T-helper 1 cell treated with Interleukin-12 subunit alpha and Interleukin-12 subunit beta and Interleukin-4 antibody, amounts not matched to agents 30 ng/mL and 1 ng/mL, for 36 hours (primary cell): Measurements from ENCODE around the gene MCM7. TPM values are rescaled to one million over a fixed set of nuclear protein-coding genes. Genes with fewer than 3 reads are reported as not detected.

ENCODE experiments used
- intact Hi-C: fragments of 100-400 bp; cut with micrococcal nuclease; formaldehyde crosslinking; loops from one replicate; pipeline ENCODE4 v1.15.1; 2024
- total RNA-seq: library from RNA; stranded (reverse); gene quantifications from 2 replicates; pipeline ENCODE4 v1.2.3, GENCODE V29; 2022

MCM7 gene
- total RNA-seq, 1 donor from 2014 or later = 257 TPM

DNA sequence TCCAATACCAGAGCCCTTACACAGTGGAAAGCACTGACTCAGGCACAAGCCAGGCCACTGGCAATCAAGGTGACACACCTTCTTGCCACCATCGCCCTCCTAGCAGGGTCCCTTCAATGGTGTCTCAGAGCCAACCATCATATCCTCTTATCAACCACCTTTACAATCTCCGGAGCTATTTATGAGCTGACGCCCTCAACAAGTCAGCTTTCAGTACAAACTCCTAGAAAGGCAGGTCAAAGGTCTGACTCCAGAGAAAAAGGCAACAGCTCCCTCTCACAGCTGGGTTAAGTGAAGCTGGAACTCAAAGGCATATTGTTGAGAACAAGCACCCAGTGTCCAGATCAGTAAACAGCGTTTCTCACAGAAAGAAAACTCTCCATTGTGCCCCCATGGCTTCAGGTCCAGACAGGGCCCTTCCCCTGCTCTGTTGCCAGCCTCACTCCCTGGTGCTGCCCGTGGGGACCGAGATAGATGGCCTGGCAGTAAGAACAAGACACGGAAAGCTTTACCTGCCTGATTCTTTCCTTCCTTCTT lies 22.1 kb downstream of the MCM7 start:
- intact Hi-C loops = no loop called here

DNA sequence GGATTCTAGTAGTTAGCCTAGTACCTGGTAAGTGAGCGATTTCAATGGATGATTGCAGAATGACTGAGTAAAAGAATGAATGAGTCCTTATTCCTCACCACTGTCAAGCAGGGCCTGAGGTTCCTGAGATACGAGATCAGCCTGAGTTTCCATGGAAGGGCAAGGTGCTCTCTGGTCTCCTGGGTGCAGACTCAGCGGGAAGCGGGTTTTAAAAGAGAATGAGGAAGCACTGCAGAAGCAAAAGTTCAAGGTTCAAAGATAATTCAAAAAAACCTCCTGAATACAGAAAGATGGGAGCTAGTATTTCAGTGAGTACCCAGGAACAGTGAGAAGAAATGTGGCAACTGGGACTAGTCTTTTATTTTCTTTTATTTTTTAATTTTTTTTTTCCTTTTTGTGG lies 24.0 kb downstream of the MCM7 start:
- intact Hi-C loops = no loop called here

DNA sequence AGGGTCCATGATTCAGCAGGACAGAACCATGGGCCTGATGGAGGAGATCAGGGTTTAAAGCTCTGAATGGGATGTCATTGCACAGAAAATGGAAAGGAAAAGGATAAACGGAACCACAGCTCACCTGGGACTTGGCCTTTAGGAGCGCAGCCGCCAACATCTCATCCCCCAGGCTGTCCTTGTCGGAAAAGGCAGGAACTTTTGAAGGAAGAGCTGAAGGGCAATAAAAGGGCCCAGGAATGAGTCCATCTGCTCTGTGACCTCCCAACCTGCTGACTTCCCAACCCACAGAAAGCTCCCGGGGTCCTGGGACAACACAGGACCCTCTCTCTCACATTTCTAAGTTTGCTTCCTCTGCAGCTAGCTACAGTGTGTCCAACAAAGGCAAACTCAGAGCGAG lies 25.8 kb downstream of the MCM7 start:
- intact Hi-C loops = no loop called here

DNA sequence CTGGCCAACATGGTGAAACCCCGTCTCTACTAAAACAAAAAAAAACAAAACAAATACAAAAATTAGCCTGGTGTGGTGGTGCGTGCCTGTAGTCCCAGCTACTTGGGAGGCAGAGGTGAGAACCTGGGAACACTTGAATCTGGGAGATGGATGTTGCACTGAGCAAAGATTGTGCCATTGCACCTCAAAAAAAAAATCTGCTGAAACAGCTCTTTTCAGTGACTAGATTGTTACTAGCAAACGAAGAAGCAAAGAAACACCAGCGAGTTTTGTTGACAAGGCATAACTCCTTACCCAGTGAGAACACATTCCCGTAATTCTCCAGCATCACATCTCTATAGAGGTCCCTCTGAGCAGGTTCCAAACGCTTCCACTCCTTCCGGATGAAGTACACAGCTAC lies 26.4 kb downstream of the MCM7 start:
- intact Hi-C loops = no loop called here

DNA sequence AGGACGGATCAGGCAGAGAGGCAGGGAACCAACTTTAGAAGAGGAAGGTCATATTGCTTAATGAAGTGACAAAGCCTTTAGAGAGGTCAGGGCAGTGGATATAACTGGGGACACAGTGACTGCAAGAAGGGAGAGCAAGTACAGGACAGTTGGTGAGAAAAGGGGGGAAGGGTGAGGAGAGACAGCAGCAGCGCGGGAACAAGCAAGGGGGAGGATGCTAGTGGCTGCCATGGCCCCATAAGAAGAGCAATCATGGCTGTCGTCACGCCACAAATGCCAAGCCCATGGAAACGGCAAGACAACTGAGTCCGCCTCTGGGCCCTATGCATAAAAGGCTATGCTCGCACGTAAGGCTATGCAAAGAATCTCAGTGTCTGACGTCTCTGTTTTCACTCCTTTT lies 28.7 kb downstream of the MCM7 start:
- intact Hi-C loops = no loop called here

DNA sequence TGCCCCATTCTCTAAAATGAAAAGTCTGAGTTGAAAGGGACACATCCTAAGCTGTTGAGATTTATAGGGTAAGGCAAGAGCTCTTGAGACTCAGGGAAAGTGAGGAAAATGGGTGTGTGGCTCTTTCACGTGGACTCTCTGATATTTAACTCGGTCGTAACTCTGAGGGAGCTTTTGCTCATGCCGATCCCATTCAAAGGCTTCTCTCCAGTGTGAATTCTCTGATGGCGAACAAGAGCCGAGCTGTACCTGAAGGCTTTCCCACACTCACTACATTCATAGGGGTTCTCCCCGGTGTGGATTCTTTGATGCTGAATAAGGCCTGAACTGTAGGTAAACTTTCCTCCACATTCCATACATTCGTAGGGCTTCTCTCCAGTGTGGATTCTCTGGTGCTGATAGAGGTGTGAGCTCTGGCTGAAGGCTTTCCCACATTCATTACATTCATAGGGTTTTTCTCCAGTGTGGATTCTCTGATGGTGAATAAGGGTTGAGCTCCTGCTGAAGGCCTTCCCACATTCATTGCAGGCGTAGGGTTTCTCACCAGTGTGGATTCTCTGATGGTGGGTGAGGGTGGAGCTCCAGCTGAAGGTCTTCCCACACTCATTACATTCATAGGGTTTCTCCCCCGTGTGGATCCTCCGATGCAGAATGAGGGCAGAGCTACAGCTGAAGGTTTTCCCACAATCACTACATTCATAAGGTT lies 30.0 kb downstream of the MCM7 start:
- intact Hi-C loops = no loop called here

DNA sequence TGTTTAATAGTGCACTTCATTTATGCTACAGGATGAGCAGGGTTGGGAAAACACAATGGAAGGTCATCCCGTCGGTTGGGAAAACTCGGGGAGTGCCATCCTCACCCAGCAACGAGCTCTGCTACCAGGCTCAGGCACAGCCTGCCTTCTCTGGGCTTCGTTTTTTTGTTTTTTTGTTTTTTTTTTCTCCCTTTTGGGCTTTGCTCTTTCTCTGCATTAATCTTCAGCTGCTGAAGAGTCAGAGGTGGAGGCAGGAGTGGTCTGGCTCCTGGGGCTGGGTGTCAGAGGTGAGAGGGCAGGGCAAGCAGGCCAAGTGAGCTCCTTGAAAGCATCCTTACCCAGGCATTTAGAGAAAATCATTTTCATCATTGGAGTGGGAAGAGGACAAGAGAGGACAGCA lies 31.2 kb downstream of the MCM7 start:
- intact Hi-C loops = no loop called here

DNA sequence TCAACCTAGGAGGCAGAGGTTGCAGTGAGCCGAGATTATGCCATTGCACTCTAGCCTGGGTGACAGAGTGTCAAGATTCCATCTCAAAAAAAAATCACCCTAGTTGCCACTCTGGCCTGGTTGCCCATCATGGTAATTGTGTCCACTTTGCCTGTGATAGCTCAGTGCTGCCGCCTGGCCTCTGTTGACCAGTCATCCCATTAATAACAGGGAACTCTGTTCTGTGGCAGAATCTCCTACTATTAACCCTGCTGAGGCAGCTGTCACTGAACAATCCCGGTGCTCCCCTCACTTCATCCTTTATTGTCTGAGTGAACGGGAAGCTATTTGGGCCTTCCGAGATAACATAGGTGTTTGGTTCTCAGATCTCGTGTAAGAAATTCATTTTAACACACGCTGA lies 34.2 kb downstream of the MCM7 start:
- intact Hi-C loops = no loop called here

DNA sequence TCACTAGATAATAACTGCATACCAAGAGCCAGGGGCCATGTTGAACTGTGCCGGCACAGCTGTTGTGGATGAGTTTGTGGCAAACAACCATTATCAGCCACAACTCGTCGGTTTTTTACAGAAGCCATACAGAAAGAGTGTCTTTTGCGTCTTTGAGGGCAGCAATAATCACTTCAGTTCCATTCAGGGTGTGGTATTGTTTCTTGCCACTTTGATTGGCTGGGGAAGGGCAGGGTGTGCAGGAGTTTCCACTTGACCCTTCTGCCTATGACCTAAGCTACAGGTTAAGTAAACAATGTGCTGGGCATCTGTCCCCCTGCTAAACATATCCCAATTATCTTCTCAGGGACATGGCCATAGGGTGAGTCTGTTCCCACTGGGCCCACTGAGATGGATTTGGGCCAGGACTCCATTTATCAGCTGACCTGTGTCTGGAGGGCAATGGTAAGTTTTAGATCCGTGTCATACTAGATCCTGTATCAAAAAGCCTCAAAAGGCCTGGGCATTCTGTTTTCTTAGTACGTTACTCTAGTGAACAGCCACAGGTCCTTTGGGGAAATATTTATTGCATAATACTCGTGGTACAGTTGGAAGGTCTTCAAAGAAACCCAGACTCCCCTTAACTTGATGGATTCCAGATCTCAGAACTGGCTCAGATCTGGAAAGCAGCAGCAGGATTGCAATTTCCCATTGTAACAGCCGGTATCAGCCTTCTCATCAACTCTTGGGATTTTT lies 35.6 kb downstream of the MCM7 start:
- intact Hi-C loops = no loop called here

DNA sequence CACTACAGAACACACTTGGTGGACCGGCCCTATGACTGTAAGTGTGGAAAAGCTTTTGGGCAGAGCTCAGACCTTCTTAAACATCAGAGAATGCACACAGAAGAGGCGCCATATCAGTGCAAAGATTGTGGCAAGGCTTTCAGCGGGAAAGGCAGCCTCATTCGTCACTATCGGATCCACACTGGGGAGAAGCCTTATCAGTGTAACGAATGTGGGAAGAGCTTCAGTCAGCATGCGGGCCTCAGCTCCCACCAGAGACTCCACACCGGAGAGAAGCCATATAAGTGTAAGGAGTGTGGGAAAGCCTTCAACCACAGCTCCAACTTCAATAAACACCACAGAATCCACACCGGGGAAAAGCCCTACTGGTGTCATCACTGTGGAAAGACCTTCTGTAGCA lies 37.0 kb downstream of the MCM7 start:
- intact Hi-C loops = no loop called here

DNA sequence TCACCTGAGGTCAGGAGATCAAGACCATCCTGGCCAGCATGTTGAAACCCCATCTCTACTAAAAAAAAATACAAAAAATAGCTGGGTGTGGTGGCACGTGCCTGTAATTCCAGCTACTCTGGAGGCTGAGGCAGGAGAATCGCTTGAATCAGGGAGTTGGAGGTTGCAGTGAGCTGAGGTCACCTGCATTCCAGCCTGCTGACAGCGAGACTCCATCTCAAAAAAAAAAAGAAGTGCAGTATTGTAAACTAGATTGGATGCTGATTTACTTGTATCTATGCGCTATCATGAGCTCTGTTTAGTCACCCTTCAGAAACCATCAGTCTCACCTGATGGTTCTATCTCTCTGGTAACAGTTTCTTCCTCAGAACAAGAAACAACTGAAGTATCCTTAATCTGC lies 37.8 kb downstream of the MCM7 start:
- intact Hi-C loops = no loop called here

DNA sequence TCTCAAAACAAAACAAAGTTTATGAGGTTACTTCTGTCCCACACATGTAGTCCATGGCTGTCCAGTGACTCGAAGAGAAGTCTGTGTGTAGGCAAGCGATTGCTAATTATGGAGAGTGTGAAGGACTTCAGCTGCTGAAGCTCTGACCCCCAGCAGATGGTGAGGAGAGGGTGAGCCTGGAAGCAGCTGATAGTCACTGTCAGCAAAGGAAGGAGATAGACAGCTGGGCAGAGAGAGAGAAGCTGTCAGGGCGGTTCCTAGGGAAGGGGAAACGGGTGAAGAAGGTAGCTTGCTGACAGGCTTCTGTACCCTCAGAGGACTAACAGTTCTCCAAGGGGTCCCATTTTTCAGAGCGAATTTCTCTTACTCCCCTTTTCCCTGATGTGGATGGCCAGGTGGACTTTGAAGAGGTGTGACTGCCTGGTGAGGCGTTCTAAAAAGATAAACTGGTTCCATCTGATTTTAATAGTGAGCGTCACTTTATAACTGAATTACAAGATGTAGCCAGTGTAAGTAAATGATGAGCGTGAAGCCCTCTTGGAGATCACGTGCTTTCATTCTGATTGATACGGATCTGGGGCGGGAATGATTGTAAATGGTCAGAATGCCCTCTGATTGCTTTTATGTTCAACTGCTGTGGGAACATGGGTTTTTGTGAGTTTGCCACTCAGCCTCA lies 39.5 kb downstream of the MCM7 start:
- intact Hi-C loops = no loop called here

DNA sequence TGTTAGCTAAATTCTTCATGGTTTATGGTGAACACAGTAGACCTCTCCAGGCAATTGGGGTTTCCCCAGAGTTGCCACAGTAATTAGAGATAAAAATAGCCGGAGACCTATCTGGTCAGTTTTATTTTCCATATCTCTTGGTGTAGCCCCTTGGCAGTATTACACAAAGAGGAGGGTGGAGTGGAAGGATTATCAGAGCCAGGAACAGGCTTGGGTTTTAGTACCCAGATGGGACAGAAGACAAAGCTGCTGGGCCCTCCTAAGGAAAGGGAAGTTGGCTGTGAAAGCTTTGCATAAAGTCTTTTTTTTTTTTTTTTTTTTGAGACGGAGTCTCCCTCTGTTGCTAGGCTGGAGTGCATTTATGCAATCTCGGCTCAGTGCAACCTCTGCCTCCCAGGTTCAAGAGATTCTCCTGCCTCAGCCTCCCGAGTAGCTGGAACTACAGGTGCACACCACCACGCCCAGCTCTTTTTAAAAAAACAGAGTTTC lies 41.9 kb downstream of the MCM7 start:
- intact Hi-C loops = no loop called here

DNA sequence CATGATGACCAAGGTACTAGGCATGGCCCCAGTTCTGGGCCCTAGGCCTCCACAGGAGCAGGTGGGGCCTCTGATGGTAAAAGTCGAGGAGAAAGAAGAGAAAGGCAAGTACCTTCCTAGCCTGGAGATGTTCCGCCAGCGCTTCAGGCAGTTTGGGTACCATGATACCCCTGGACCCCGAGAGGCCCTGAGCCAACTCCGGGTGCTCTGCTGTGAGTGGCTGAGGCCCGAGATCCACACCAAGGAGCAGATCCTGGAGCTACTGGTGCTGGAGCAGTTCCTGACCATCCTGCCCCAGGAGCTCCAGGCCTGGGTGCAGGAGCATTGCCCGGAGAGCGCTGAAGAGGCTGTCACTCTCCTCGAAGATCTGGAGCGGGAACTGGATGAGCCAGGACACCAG lies 44.2 kb downstream of the MCM7 start:
- intact Hi-C loops = no loop called here

DNA sequence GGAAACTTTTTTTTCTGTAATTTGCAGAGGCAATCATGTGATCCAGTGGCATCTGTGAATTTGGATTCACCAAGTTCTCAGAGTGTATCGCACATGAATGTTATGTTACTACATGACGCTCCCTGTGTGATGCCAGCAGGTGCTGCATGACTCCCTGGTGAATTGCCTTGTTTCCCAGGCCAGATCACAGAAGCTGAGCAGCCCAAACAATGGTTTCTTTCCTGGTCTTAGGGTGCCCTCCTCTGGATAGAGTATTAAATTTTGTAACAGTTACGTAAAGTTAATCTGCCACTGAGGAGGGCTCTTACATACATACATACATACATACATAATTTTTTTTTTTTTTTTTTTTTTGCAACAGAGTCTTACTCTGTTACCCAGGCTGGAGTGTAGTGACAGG lies 48.0 kb downstream of the MCM7 start:
- intact Hi-C loops = loop anchor here (1.0 kb wide), 3 partner anchors 59 to 140 kb away; no protein-coding TSS in a partner anchor

DNA sequence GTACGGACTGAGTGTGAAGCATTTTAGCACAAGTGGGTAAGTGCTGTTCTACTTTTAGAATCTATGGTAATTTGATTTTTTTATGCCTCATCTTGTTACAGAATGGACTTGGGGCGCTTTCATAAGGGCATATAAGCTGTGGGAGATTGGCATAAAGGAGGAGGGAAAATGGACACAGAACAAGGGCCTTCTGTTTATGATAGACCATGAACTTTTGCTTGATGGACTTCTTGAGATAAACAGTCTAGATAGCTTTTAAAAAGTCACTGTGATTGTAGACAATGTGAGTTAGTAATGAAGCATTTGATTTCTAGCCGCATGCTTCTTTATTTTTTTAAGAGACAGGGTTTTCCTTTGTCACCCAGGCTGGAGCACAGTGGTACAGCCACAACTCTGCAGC lies 49.6 kb downstream of the MCM7 start:
- intact Hi-C loops = no loop called here

DNA sequence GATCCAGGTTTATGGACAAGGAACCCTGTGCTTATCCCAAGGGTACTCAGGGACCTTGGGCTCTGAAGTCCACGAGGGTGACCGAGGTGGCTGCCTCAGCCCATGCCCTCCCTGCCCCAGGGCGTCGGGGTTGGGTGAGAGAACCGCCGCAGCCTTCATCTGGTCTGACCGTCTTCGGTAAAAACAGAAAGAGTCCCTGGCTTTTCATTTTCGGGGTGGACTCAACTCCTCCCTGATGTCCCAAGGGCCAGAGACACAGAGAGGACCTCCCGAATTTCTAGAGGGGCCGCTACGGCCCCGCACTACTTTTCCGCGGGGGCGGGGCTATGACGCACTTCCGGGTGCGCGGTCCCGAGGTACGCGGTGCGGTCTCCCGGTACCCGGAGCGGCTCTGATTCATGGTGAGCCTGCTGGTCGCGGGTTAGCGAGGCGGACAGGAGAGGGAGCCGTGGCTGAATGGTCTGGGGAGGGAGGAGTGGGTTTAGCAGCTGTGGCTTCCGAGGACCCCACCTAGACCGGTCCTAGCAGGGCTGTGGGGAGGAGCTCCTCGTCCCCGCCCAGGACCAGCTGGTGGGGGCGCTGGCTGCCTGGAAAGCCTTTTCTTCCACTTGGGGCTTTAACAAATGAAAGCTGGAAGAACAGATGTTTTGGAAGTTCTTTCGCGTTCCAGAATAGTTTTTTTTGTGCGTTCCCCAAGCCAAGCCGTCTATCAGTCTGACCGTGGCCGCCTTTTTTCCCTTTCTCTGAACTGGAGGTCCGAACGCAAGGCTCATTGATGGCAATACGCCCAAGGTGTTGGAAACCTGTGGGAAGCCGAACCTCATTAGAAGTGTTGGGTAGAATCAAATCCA lies 51.5 kb downstream of the MCM7 start, which contains the start of gene ZSCAN21:
Gene ZSCAN21 (plus strand): TSS at position 334 of the 851 bp plus-strand sequence. CDS start 7,233 bp downstream, outside the sequence.
- intact Hi-C loops = loop anchor here (1.0 to 2.0 kb wide), 6 partner anchors 32 to 379 kb away; partner anchors contain the start of genes AP4M1, MCM7, TRIM4 and ZCWPW1

DNA sequence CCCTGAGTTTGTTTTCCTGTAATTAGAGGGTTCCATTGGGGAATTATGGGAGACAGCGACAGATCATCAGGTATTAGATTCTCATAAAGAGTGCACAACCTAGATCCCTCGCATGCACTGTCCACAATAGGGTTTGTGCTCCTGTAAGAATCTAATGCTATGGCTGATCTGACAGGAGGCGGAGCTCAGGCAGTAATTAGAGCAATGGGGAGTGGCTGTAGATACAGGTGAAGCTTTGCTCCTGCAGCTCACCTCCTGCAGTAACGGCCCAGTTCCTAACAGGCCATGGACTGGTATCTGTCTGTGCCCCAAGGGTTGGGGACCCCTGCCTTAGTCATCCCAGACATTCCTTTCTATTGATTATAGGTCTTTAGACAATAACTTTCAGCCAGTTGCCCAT lies 52.5 kb downstream of the MCM7 start:
- intact Hi-C loops = loop anchor here (1.0 to 2.0 kb wide), 6 partner anchors 33 to 380 kb away; partner anchors contain the start of genes AP4M1, MCM7, TRIM4 and ZCWPW1

DNA sequence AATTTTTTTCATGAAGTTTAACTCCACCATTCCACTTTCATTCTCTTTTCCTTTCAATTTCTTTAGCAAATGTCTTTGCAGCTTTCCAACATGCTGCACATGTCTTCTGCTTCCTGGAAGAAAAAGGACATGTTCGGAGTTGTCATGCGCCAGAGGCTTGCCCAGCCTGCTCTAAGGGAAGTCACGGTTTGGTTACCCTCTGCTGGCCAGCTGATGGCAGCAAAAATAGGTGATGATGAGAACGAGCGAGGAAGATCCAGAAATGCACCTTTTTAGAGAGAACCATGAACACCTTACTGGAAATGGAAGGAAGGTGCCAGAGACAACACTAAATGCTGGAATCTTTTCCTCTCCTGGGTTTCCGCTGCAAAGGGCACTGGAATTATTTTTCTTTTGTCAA lies 56.5 kb downstream of the MCM7 start:
- intact Hi-C loops = no loop called here
